WTC11 (cell line): ENCODE results near the gene SREBF2.

Source experiments
- AFF4 ChIP-seq: sonication (generic); formaldehyde crosslinking; IDR thresholded peaks from 2 replicates; pipeline ENCODE4 v1.8.1; 2023; ENCODE audit warnings: mild to moderate bottlenecking, missing genetic modification reagents, borderline replicate concordance
- E2F1 ChIP-seq: sonication (generic); formaldehyde crosslinking; IDR thresholded peaks from 2 replicates; pipeline ENCODE4 v1.8.0; 2022; ENCODE audit warnings: mild to moderate bottlenecking, missing genetic modification reagents
- ELF4 ChIP-seq: sonication (generic); formaldehyde crosslinking; IDR thresholded peaks from 2 replicates; pipeline ENCODE4 v1.8.1; 2022; ENCODE audit warnings: low read depth, mild to moderate bottlenecking, moderate library complexity, missing genetic modification reagents
- FOXK1 ChIP-seq: sonication (generic); formaldehyde crosslinking; IDR thresholded peaks from 2 replicates; pipeline ENCODE4 v1.8.0; 2022; ENCODE audit warnings: mild to moderate bottlenecking, moderate library complexity, missing genetic modification reagents
- MAX ChIP-seq: sonication (generic); formaldehyde crosslinking; IDR thresholded peaks from 2 replicates; pipeline ENCODE4 v1.8.0; 2022; ENCODE audit warnings: mild to moderate bottlenecking, missing genetic modification reagents
- NR2C2 ChIP-seq: sonication (generic); formaldehyde crosslinking; IDR thresholded peaks from 2 replicates; pipeline ENCODE4 v1.8.0; 2022; ENCODE audit warnings: mild to moderate bottlenecking, missing genetic modification reagents
- RELA ChIP-seq: sonication (generic); formaldehyde crosslinking; IDR thresholded peaks from 2 replicates; pipeline ENCODE4 v1.8.1; 2022; ENCODE audit warnings: missing genetic modification reagents, mild to moderate bottlenecking, borderline replicate concordance
- TP53 ChIP-seq: sonication (generic); formaldehyde crosslinking; IDR thresholded peaks from 2 replicates; pipeline ENCODE4 v1.8.1; 2023; ENCODE audit warnings: mild to moderate bottlenecking, missing genetic modification reagents
- ZBTB21 ChIP-seq: sonication (generic); formaldehyde crosslinking; IDR thresholded peaks from 2 replicates; pipeline ENCODE4 v1.8.1; 2023; ENCODE audit warnings: mild to moderate bottlenecking, missing genetic modification reagents, borderline replicate concordance
- TF ChIP-seq, protein P1 (sequence below): fragments of 200-600 bp; IDR thresholded peaks from 2 replicates; pipeline ENCODE4 v1.8.0; 2022; ENCODE audit warnings: antibody characterized with exemption
- TF ChIP-seq, protein P2 (sequence below): sonication (generic); formaldehyde crosslinking; conservative IDR thresholded peaks from 2 replicates; pipeline ENCODE4 v1.8.1; 2022; ENCODE audit warnings: mild to moderate bottlenecking, missing genetic modification reagents
- TF ChIP-seq, protein P3 (sequence below): sonication (generic); formaldehyde crosslinking; IDR thresholded peaks from 2 replicates; pipeline ENCODE4 v1.8.1; 2023; ENCODE audit warnings: mild to moderate bottlenecking, missing genetic modification reagents

DNA sequence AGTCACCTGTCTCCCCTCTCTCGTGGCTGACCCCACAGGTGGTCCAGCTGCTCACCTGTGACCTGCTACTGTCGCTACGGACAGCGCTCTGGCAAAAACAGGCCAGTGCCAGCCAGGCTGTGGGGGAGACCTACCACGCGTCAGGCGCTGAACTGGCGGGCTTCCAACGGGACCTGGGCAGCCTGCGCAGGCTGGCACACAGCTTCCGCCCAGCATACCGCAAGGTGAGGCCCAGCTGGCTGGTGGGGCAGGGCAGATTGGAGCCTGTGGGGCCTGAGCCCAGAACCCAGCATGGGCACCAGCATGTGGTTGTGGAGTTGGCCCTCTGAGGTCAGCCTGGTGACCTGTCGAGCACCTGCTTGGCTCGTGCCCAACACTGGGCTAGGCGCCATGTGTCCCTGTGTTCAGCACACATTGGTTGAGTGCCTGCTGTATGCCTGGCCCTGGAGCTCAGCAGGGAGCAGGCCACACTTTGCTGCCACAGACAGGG is 70.1 kb downstream of the SREBF2 start:
- TF ChIP-seq, protein P1, sequence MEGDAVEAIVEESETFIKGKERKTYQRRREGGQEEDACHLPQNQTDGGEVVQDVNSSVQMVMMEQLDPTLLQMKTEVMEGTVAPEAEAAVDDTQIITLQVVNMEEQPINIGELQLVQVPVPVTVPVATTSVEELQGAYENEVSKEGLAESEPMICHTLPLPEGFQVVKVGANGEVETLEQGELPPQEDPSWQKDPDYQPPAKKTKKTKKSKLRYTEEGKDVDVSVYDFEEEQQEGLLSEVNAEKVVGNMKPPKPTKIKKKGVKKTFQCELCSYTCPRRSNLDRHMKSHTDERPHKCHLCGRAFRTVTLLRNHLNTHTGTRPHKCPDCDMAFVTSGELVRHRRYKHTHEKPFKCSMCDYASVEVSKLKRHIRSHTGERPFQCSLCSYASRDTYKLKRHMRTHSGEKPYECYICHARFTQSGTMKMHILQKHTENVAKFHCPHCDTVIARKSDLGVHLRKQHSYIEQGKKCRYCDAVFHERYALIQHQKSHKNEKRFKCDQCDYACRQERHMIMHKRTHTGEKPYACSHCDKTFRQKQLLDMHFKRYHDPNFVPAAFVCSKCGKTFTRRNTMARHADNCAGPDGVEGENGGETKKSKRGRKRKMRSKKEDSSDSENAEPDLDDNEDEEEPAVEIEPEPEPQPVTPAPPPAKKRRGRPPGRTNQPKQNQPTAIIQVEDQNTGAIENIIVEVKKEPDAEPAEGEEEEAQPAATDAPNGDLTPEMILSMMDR: no peak
- no peak for TF ChIP-seq FOXK1
- TF ChIP-seq TP53: no peak
- peak; percentile 39; the same call in 1 of the 2 replicates for TF ChIP-seq RELA (CRISPR knock-in tag)
- no peak for TF ChIP-seq MAX (CRISPR knock-in tag)
- no peak for TF ChIP-seq ZBTB21
- TF ChIP-seq, protein P2, sequence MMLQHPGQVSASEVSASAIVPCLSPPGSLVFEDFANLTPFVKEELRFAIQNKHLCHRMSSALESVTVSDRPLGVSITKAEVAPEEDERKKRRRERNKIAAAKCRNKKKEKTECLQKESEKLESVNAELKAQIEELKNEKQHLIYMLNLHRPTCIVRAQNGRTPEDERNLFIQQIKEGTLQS (CRISPR knock-in tag): no peak
- no peak for TF ChIP-seq AFF4
- no peak for TF ChIP-seq ELF4 (CRISPR knock-in tag)
- TF ChIP-seq E2F1 (CRISPR knock-in tag): no peak
- TF ChIP-seq, protein P3, sequence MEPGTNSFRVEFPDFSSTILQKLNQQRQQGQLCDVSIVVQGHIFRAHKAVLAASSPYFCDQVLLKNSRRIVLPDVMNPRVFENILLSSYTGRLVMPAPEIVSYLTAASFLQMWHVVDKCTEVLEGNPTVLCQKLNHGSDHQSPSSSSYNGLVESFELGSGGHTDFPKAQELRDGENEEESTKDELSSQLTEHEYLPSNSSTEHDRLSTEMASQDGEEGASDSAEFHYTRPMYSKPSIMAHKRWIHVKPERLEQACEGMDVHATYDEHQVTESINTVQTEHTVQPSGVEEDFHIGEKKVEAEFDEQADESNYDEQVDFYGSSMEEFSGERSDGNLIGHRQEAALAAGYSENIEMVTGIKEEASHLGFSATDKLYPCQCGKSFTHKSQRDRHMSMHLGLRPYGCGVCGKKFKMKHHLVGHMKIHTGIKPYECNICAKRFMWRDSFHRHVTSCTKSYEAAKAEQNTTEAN (CRISPR knock-in tag): no peak
- TF ChIP-seq NR2C2 (CRISPR knock-in tag): no peak
